GM21360 (cell line): ENCODE data around the gene ATP6V0E1.
"Not testable (repeated sequence)": the region's sequence is repeated elsewhere in the genome, so short reads cannot be mapped to it uniquely, and the experiment has no call there.

Experiments used
- ATAC-seq: cut with Tn5 transposase; IDR thresholded peaks from one replicate; pipeline ENCODE4 v1.9.1; 2021; ENCODE audit warnings: mild to moderate bottlenecking, moderate library complexity; ENCODE audit not compliant: unreplicated experiment

ATP6V0E1 gene

DNA sequence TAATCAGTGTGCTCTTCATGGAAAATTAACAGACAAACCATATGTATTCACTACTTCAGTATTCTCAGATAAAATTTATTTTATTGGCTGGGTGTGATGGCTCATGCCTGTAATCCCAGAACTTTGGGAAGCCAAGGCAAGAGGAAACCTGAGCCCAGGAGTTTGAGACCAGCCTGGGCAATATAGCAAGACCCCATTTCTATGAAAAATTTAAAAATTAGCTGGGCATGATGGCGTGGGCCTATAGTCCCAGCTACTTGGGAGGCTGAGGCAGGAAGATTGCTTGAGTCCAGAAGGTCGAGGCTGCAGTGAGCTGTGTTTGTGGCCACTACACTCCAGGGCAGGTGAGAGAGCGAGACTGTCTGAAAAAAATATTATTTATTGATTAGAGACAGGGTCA, 49.2 kb downstream of the ATP6V0E1 start:
- no peak for ATAC-seq

DNA sequence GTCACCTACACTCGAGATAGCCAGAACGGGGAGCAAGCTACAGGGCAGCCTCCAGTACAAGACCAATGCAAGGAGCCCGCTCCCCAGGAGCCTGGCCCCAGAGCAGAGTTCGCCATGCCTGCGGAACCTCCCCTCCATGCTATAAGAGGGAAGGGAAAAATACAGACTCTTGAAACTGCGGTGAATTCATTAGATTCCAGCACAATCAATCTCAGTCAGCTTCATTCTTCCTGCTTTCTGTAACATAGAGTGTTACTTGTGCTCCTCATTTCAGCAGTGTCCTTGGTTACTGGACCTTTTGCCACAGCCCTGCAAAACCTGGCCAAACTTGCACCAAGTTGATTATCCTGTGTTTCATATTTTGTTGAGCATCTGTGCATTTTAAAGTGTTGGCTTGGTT, 50.4 kb downstream of the ATP6V0E1 start:
- no peak for ATAC-seq

DNA sequence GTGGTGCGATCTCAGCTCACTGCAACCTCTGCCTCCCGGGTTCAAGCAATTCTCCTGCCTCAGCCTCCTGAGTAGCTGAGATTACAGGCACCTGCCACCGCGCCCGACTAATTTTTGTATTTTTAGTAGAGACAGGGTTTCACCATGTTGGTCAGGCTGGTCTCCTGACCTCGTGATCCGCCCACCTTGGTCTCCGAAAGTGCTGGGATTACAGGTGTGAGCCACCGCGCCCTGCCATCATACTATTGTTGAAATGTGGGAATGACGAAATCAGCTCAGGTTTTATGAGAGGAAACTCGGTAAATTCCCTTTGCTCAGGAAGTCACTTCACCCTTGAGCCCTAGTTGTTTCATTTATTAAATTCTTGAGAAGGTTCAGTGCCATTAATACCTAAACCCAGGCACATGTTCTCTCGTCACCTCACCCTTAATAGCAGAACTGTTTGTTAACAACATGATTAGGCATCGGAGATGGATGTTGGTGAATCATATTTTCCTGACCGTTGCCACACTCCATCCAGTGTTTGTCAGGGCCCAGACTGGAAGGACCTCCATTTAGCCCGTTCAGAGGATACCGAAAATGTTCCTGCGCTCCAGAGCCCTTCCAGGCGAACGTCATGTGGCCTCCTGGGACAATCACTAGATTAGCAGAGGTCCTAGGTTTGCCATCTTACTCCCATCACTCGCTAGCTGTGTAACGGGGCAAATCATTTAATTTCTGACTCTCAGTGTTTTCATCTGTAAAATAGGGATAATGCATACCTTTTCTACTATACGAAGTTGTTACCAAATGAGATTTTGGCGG, 52.5 kb downstream of the ATP6V0E1 start:
- ATAC-seq: peak; percentile 56

DNA sequence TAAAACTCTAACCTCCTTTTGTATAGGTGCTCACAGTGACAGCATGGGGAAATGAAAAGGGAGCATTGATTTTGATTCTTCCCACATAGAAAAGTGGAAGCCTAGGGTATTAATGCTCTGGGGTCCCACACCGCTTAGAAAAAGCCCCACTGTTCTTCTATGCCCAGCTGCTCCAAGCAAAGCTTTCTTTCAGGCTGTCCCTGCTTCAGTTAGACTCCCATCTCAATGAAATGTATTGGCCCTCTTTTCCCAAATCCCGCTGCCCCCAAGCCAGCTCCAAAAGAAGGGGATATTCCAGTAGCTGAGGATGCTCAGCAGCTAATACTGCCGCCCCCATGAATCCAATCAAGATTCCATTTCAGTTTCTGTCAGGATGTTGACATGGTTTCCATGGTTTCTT, 55.6 kb downstream of the ATP6V0E1 start:
- no peak for ATAC-seq

DNA sequence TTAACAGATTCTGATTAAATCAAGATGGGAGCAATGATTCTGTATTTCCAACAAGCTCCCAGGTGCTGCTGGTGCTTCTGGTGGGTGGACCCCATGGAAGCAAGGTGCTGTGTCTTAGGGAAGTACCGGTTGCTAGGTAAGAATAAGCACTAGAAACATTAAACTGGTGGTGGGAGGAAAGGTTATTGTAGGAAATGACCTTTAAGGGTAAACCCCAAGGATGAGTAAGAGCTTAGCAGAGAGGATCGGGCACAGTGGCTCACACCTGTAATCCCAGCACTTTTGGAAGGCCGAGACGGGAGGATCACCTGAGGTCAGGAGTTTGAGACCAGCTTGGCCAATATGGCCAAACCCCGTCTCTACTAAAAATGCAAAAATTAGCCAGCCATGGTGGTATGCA, 56.4 kb downstream of the ATP6V0E1 start:
- no peak for ATAC-seq

DNA sequence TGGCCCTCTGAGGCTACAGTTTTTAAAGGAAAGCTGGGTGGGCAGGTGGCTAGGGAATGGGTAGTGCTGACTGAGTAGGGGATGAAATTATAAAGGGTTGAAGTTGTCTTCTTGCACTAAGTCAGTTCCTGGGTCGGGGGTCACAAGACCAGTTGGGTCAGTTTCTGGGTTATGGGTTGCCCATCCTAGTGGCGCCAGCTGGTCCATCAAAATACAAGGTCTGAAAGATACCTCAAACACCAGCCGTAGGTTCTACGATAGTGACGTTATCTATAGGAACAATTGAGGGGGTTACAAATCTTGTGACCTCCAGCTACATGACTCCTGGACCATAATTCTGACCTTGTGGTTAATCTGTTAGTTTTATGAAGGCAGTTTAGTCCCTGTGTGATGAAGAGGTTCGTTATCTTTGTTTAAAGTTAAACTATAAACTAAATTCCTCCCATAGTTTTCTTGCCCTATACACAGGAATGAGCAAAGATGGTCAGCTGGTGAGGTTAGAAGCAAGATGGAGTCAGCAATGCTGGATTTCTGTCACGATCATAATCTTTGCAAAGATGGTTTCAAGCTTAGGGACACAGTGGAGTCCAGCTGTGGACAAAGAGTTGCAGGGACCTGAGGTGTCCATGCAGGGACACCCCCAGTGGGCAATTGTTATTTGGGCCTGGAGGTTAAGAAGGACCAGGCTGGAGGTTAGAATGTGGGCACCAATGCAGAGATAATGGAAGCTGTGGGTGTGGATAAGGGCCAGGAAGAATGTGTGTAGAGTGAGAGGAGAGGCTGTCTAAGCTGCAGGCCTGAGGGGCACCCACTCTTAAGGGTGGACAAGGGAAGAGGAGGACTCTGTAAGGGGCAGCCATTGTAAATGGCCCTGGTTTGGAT, 58.6 kb downstream of the ATP6V0E1 start:
- ATAC-seq: no peak

DNA sequence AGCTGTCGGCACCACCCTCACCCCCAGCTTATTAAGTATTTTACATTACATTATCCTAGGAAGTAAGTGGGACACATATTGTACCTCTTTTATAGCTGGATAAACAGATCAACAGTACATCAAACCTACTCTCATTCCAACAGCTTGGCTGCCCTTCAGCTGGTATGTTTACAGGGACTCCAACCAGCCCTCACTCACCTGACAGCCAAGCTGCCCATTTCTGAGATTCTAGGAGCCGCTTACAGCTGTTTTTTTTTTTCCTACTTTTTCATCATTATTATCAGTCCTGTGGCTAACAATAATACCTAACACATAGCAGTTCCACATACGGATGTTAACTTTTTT, 59.2 kb downstream of the ATP6V0E1 start:
- ATAC-seq: no peak

DNA sequence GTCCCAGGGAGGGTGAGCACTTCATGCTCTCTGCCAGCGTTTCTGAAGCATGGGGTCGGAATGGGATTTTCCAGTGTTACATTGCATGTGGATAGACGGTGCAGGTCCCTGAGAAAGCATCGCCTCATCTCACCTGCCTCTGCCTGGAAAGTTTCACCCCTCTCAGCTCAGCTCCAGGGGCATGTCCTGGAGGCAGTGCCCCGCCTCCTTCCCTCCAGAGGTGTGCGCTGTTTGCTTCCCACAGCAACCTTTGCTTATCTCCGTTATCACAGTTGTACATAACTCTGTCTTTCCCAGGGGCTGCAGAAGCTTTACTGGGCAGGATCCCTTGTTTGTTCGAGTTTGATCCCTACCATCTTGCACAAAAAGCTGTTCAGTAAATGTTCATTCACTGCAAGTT, 61.9 kb downstream of the ATP6V0E1 start:
- ATAC-seq: no peak

DNA sequence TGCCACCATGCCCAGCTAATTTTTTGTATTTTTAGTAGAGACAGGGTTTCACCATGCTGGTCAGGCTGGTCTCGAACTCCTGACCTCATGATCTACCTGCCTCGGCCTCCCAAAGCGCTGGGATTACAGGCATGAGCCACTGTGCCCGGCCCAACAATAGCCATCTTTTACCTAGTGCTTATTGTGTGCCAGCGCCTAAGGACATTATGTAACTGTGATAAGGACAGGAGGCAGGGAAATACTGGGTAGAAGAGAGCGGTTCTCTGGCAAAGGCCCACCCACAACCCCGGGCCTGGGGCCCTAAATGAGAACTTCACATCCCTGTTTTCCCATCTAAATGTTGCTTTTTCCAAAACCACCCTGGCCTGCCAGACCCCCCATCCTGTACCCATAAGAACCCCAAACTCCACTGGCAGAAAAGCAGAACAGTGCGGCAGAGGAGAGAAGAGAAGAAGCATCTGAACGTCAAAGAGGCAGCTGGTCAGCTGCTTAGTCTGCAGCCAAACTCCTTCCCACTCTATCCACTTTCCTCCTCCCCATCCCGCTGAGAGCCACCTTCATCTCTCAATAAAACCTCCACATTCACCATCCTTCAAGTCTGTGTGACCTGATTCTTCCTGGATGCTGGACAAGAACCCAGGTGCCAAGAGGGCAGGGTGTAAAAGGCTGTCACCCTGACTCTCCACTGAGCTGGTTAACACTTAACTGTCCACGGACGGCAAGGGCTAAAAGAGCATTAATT, 63.7 kb downstream of the ATP6V0E1 start:
- not testable (repeated sequence) for ATAC-seq

DNA sequence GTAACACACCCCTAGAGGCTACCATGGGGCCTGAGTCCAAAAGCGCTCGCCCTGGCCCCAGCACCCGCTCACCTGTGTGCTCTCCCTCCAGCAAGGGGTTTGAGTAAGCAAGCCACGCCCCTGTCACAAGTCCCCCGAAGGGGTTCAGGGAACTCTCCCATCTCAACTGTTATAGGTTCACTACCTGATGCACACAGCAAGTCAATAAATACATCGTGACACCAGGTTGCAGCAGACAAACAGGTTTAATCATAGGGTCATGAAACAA, 64.2 kb downstream of the ATP6V0E1 start:
- ATAC-seq: no peak

DNA sequence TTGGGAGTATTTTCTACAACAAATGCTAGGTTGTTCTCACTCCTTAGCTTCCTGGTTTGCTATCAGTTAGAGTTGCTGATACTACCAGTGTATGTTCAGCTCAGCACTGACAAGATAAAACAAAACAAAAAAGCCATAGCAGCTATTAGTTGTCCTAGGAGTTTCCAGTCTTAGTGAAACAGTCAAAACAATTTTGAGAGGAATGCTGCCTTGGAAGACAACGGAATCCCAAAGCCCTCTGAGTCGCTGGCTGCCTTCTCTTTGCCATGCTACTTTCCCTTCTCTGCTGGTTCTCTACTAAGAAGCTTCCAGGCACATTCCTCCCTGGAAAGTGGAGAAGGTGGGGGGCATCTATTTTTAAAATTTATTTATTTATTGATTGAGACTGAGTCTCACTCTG, 67.2 kb downstream of the ATP6V0E1 start:
- no peak for ATAC-seq

DNA sequence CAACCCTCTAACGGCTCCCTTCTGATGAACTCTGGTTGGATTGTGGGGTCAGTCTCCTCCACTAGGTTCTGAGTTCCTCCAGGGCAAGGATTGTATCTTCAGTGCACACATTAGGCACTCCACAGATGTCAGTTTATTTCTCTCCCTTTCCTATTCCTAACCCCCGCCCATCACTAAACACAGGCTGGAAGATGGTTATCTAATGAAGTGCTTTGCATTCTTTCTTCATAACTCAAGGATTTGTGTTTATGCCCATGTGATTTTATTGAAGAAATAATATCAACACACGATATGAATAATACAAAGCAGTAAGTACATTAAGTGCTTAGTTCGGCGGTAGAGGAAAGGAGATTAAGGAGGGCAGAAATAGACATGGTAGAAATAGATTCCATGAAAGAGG, 68.2 kb downstream of the ATP6V0E1 start:
- ATAC-seq: no peak

DNA sequence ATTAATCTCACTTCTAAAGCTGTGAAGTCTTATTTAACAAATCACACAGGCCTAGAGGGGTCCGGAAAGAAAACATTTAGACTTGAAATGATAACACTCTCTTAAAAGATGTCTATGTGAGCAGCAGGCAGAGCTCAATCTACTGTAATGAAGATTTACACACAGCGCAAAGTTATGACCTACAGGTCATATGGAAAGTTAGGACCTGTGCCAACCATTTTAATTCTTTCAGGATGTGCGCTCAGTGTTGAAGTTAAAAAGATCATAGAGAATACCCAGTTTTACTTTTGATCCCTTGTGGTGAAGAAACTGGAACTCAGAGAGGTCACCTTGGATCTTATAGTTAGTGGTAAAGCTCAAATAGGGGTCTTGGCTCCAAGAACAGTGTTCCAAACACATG, 69.5 kb downstream of the ATP6V0E1 start:
- ATAC-seq: no peak

DNA sequence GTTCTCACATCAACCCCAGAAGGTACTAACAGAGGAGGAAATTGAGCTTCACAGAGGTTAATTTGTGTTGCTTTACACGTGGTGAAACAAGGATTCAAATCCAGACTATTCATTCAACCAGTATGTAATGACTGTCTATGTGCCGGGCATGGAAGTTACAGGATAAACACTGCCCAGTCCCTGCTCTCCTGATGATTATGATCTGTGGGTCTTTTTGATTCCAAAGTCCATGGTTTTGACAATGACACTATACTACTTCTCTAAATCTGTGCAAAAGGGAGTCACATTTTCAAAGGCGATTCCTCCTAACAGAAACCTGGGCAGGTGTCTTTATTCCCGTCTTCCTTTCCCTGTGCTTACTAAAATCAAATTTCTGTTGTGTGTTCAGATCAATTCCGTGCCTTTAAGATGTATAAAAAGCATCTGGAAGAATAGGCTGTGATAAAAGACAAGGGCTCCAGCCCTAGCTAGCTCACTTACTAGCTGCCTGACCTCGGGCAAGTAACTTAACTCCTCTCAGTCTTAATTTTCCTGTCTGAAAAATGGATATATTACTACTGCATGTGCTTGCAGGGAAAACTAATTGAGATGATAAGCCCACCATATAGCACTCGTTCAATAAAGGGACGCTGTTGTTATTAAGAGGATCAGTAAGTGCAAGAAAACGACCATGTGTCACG, 71.6 kb downstream of the ATP6V0E1 start:
- no peak for ATAC-seq

DNA sequence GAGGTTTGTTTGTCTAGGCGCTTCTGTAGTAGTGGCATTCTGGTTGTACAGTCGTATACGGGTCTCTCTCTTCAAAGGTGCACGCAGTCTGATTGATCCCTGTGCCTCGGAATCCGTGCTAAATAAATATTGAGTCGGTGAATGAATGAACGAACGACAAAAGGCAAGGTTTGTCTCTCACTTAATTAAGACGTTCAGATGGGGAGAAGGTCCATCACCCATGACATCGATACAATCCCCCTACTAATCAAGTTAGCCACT, 72.1 kb downstream of the ATP6V0E1 start:
- ATAC-seq: no peak

DNA sequence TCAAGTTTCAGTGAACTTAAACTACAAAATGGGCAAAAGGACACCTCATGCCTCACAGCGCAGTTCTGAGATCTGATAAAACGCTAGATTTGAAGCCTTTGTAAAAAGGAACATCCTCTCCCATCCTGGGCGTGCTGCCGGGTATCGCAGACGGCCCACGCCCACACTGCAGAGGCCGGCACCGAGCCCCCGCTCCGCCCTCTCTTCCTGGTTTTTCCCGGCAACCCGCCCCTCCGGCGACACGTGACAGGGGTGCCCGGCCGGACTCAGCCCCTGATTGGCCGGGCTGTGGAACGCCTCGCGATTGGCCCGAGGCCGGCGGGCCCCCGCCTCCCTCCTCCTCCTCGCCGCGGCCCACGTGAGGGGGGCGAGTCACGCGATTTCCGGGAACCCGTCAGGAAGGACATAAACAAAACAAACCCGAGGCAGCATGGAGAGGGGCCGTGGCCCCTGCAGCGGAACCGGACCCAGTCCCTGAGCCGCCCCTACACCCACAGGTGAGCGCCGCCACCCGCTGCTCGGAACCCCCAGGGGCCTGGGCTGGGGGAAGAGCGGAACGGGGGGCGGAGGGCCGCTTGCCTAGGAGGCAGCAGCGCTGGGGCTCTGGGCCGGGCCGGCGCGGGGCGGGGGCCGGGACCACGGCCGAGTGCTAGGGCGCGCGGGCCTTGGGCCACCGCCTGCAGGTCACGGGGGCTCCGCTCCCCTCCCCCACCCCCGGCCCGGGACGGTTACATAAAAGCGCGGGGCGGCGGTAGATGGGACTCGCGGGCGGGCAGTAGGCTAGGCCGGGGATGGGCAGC, 72.6 kb downstream of the ATP6V0E1 start, which contains the start of gene CREBRF:
CREBRF (plus strand) TSS at position 370 of the 800 bp plus-strand sequence. CDS start 24,424 bp downstream, outside the sequence.
- peak; percentile 62 for ATAC-seq

DNA sequence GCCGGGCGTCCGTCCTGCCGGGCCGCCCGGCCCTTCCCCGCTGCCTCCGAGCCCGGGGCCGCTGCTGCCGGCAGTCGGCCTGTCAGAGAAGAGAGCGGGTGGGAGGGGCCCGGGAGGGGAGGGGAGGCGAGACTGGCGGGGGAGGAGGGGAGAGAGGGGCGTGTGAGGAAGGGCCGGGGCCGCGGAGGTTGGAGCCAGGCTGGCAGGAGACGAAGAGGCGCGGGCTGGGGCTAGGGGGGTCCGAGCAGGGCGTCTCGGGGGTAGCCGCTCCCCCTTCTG, 73.2 kb downstream of the ATP6V0E1 start:
- ATAC-seq: peak; percentile 23

DNA sequence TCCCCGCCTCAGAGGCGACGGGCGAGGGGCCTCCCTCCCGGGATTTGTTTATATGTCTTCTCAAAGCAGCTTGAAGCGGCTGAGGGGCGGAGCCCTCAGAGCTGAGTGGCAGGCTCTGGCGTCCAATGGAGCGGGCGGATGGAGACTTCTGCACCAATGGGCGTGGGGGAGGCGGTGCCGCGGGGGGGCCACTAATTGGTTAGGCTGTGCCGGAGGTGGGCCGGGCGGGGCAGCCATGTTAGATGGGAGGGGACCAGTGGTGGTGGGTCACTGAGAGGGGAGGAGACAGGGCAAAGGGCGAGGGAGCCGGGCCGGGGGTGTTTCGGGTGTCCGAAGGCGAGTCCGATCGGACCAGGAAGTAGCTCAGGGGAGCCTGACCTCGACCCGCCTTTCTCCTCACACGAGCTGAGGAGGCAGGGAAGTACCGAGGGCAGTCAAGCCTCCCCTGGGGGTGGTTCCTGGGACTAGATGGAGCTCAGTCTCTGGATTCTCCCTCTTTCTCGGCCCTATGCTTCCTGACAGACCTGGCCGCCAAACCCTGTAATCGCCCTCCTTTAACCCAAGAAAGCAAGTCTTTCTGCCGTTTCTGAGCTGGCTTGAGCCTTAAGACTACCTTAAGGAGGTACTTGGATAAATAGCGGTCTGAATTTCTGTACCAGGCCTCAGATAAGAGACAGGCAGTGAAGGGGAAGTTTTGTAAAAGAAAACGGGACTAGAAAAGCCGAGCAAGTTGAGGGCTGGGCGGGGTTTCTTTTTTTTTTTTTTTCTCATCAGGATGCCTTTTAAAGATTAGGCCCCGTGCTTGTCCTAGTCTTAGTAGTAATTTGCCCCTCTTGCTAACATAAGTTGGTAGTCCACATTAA, 73.7 kb downstream of the ATP6V0E1 start:
- ATAC-seq: peak; percentile 68

DNA sequence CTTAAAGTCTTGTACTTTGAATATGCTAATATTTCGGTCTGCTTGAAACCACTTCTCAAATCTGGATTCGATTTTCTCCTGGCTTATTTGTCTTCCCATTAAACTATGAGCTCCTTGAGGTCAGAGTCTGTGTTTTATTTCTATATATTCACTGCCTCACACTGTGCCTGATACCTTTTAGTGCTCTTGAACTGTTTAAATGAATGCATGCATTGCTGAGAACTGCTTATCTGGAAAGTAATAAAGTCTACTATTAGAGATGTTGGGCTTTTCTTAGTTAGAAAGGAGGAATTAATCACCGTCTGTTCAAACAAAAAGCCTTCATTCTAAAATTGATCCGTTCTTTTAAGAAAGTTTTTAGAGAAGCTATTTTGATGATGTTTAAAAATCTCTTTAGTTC, 78.6 kb downstream of the ATP6V0E1 start:
- no peak for ATAC-seq

DNA sequence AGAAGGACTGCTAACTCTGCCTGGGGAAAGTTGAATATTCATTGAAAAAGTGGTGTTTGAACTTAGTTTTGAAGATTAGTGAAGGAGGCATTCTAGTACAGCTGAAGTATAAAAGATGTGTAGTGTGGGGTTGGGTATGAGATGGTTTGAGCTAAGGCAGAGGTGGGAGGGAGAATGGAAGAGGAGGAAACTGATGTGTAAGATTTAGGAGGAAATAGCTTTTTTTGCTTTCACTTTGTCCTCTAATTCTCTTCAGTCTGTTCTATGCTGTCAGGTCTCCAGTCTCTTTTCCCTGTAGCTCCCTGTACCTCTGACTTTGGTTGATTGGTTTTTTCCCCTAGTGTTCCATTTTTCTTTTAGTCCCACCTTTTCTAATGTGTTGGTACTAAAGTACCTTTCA, 81.6 kb downstream of the ATP6V0E1 start:
- ATAC-seq: no peak
